CD4-positive, alpha-beta memory T cell (primary cell): ENCODE measurements around the gene NRXN3. TPM values are rescaled to one million over a fixed set of nuclear protein-coding genes. Genes with fewer than 3 reads are reported as not detected.

ENCODE experiments used
- CTCF ChIA-PET: fragments of 350-600 bp; sonication (Branson Sonifier 250); formaldehyde crosslinking; loops from one replicate; lab custom pipeline; 2021; ENCODE audit warnings: inconsistent platforms; ENCODE audit not compliant: partially characterized antibody; lab: Charles Lee
- POLR2A ChIA-PET: fragments of 350-600 bp; sonication (Branson Sonifier 250); formaldehyde crosslinking; loops from one replicate; lab custom pipeline; 2021; ENCODE audit not compliant: partially characterized antibody; lab: Charles Lee
- DNase-seq, 5 donors: peaks; one replicate each; pipeline versions ENCODE4 v3.0.0 to v3.0.0-alpha.2; 2020 to 2022; ENCODE audit warnings: mixed read lengths in 1 of 5
- H3K27ac ChIP-seq: one replicate; pipeline ENCODE4 v1.7.0; 2013; ENCODE audit warnings: low read depth, low read length
- H3K27me3 ChIP-seq: 2 replicates; pipeline ENCODE4 v1.7.0; 2013; ENCODE audit warnings: mild to moderate bottlenecking, low read length, moderate library complexity; ENCODE audit not compliant: insufficient read depth
- H3K36me3 ChIP-seq: 2 replicates; pipeline ENCODE4 v1.7.0; 2013; ENCODE audit warnings: mild to moderate bottlenecking, low read length, moderate library complexity; ENCODE audit not compliant: insufficient read depth
- H3K4me1 ChIP-seq: 2 replicates; pipeline ENCODE4 v1.7.0; 2013; ENCODE audit warnings: mild to moderate bottlenecking, low read length, moderate library complexity; ENCODE audit not compliant: insufficient read depth
- H3K4me3 ChIP-seq, 2 donors: one replicate each; pipeline ENCODE4 v1.7.0; 2013; ENCODE audit warnings: low read length in 2 of 2, mild to moderate bottlenecking in 1 of 2
- H3K9me3 ChIP-seq, 2 donors: one replicate each; pipeline ENCODE4 v1.7.0; 2013; ENCODE audit warnings: low read length in 2 of 2, control low read depth in 1 of 2; ENCODE audit not compliant: control insufficient read depth in 1 of 2
- H3K27ac Mint-ChIP-seq, 7 donors: one replicate each; pipeline ENCODE4 v1.8.0; 2020 to 2021; ENCODE audit warnings: mixed read lengths in 7 of 7, mild to moderate bottlenecking in 6 of 7, inconsistent platforms in 3 of 7, moderate library complexity in 3 of 7
- H3K27me3 Mint-ChIP-seq, 2 donors: one replicate each; pipeline ENCODE4 v1.8.0; 2020 to 2021; ENCODE audit warnings: mixed read lengths in 2 of 2
- H3K36me3 Mint-ChIP-seq, 2 donors: one replicate each; pipeline ENCODE4 v1.8.0; 2020 to 2021; ENCODE audit warnings: mixed read lengths in 2 of 2, inconsistent platforms in 1 of 2, mild to moderate bottlenecking in 1 of 2
- H3K4me1 Mint-ChIP-seq, 4 donors: one replicate each; pipeline ENCODE4 v1.8.0; 2020 to 2021; ENCODE audit warnings: mixed read lengths in 4 of 4, mild to moderate bottlenecking in 1 of 4
- H3K4me3 Mint-ChIP-seq, 8 donors: one replicate each; pipeline ENCODE4 v1.8.0; 2020 to 2021; ENCODE audit warnings: mixed read lengths in 8 of 8, mild to moderate bottlenecking in 7 of 8, moderate library complexity in 6 of 8, inconsistent platforms in 3 of 8
- H3K9me3 Mint-ChIP-seq, 8 donors: one replicate each; pipeline ENCODE4 v1.8.0; 2020 to 2021; ENCODE audit warnings: mixed read lengths in 8 of 8, mild to moderate bottlenecking in 5 of 8, inconsistent platforms in 3 of 8, moderate library complexity in 1 of 8
- intact Hi-C: fragments of 100-400 bp; cut with micrococcal nuclease; formaldehyde crosslinking; loops from one replicate; pipeline ENCODE4 v1.15.1; 2023
- polyA plus RNA-seq, 2 donors: library from polyadenylated mRNA; unstranded; fragments of 300-500 nt; fragmentation: Illumina TruSeq; gene quantifications; one replicate each; pipeline ENCODE4 v1.2.3, GENCODE V29; 2021
- total RNA-seq, 2 experiments: library from RNA; stranded (reverse); gene quantifications; one replicate each; pipeline ENCODE4 v1.2.3, GENCODE V29; 2021

The NRXN3 gene
- total and polyA plus RNA-seq, 4 experiments from 2014 or later, result not detected

DNA sequence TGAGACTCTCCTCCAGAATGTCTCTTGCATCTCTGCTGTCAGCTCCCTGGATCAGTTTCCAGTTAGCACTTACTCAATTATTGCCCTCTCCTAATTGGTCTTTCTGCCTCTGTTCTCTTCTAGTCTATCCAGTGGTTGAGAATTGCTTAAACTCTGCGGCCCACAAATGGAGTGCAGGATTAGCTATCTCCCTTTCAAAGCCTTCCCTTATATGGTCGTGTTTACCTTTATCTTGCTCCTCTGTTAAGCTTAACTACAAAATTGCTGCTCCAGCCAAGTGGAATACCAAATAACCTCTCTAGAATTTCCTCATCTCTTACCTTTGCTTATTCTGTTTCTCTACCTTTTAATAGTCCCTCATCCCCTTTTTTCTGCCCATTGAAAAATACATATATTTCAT lies 132.7 kb downstream of the NRXN3 start:
- intact Hi-C loops, result no loop called here
- H3K4me1 Mint-ChIP-seq, result no peaks in the 10 kb centered on the region
- no peak overlapping the region for H3K4me3 ChIP-seq
- POLR2A ChIA-PET, result no interaction called here
- H3K36me3 Mint-ChIP-seq, result no peaks in the 10 kb centered on the region
- DNase-seq, result no peak
- CTCF ChIA-PET, result no interaction called here
- H3K9me3 Mint-ChIP-seq, result peaks cover 0 to 5% (median 0%) of the 10 kb centered on the region in 8 donors
- H3K4me3 Mint-ChIP-seq, result no peak overlapping the region
- H3K4me1 ChIP-seq, result no peaks in the 10 kb centered on the region
- H3K27ac ChIP-seq, result no peak overlapping the region
- no peaks in the 10 kb centered on the region for H3K27me3 ChIP-seq
- peaks cover 2 to 3% of the 10 kb centered on the region in 2 donors for H3K27me3 Mint-ChIP-seq
- H3K27ac Mint-ChIP-seq, result no peak overlapping the region
- H3K9me3 ChIP-seq, result no peaks in the 10 kb centered on the region
- H3K36me3 ChIP-seq, result no peaks in the 10 kb centered on the region

GRCh38 chr14:78307671-78308070 lies 137.5 kb downstream of the NRXN3 start:
- intact Hi-C loops, result no loop called here
- no peaks in the 10 kb centered on the region for H3K9me3 ChIP-seq
- H3K4me1 Mint-ChIP-seq, result no peaks in the 10 kb centered on the region
- DNase-seq, result no peak
- H3K27me3 Mint-ChIP-seq, result peaks cover 2 to 3% of the 10 kb centered on the region in 2 donors
- CTCF ChIA-PET, result no interaction called here
- no peaks in the 10 kb centered on the region for H3K36me3 ChIP-seq
- no peak overlapping the region for H3K27ac Mint-ChIP-seq
- H3K4me3 Mint-ChIP-seq, result no peak overlapping the region
- no peak overlapping the region for H3K4me3 ChIP-seq
- H3K36me3 Mint-ChIP-seq, result no peaks in the 10 kb centered on the region
- H3K9me3 Mint-ChIP-seq, result peaks cover 0 to 2% (median under 1%) of the 10 kb centered on the region in 8 donors
- H3K27ac ChIP-seq, result no peak overlapping the region
- no peaks in the 10 kb centered on the region for H3K4me1 ChIP-seq
- POLR2A ChIA-PET, result no interaction called here
- H3K27me3 ChIP-seq, result no peaks in the 10 kb centered on the region

DNA sequence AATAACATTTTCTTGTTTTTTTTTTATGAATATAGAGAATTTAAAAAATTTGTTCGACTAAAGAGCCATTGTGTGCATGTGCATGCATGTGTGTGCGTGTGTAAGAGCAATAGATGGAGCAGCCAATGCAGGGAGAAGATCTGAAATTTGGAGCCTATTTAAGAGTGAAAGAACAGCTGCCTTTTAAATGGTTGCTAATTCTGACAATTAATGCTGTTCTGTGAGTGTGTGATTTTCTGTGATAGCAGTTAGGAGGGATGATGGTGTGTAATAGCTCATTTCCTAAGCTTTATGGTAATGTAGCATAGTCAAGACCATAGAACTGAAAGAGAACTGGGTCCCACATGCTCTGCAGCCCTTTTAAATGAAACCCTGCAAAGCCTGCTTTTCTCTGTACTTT lies 137.9 kb downstream of the NRXN3 start:
- Mint-ChIP-seq H3K9me3 (peaks cover 0 to 2% (median under 1%) of the 10 kb centered on the region in 8 donors), H3K27ac (no peak overlapping the region), H3K4me3 (no peak overlapping the region), H3K4me1 (no peaks in the 10 kb centered on the region), H3K27me3 (peaks cover 2 to 3% of the 10 kb centered on the region in 2 donors), H3K36me3 (no peaks in the 10 kb centered on the region)
- Histone ChIP-seq H3K9me3 (no peaks in the 10 kb centered on the region), H3K27me3 (no peaks in the 10 kb centered on the region), H3K27ac (no peak overlapping the region), H3K36me3 (no peaks in the 10 kb centered on the region), H3K4me1 (no peaks in the 10 kb centered on the region), H3K4me3 (no peak overlapping the region)
- intact Hi-C loops, result no loop called here
- POLR2A ChIA-PET, result no interaction called here
- no peak for DNase-seq
- CTCF ChIA-PET, result no interaction called here

DNA sequence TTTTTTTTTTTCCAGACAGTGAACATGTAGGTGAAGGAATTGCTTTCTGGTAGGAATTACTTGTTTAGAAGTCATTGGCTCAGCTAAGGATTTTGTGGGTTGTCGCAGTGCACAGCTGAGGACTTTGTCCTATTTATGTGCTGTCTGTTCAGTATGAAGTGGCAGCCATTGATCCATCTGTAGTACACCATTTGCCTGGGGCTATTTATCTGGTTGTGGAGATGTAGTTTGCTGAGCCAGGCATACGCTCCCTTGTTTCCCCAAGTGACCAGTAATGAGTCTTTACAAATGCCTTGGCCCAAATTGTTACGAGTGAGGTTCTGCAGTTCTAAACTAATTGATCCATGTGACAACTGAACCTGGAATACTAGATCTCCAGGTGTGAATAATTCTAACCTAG lies 140.1 kb downstream of the NRXN3 start:
- no peak for DNase-seq
- H3K27ac Mint-ChIP-seq, result no peak overlapping the region
- no peaks in the 10 kb centered on the region for H3K4me1 Mint-ChIP-seq
- no peak overlapping the region for H3K4me3 Mint-ChIP-seq
- Histone ChIP-seq H3K36me3 (no peaks in the 10 kb centered on the region), H3K4me1 (no peaks in the 10 kb centered on the region), H3K27ac (no peak overlapping the region), H3K4me3 (no peak overlapping the region), H3K9me3 (no peaks in the 10 kb centered on the region), H3K27me3 (no peaks in the 10 kb centered on the region)
- no peaks in the 10 kb centered on the region for H3K27me3 Mint-ChIP-seq
- H3K36me3 Mint-ChIP-seq, result no peaks in the 10 kb centered on the region
- POLR2A ChIA-PET, result no interaction called here
- CTCF ChIA-PET, result no interaction called here
- intact Hi-C loops, result no loop called here
- peaks cover 0 to 4% (median 2%) of the 10 kb centered on the region in 8 donors for H3K9me3 Mint-ChIP-seq

- intact Hi-C loops, result no loop called here
- H3K4me1 Mint-ChIP-seq, result no peaks in the 10 kb centered on the region
Observed at GRCh38 chr14:78313499-78313898, 143.3 kb downstream of the NRXN3 start.

GRCh38 chr14:78314484-78314883 lies 144.3 kb downstream of the NRXN3 start:
- intact Hi-C loops, result no loop called here
- DNase-seq, result no peak
- H3K4me1 Mint-ChIP-seq, result no peaks in the 10 kb centered on the region
- no peak overlapping the region for H3K27ac ChIP-seq
- peaks cover 5 to 8% of the 10 kb centered on the region in 2 donors for H3K27me3 Mint-ChIP-seq
- no peaks in the 10 kb centered on the region for H3K36me3 ChIP-seq
- H3K27me3 ChIP-seq, result no peaks in the 10 kb centered on the region
- no peak overlapping the region for H3K4me3 Mint-ChIP-seq
- peaks cover 0 to 4% (median 3%) of the 10 kb centered on the region in 8 donors for H3K9me3 Mint-ChIP-seq
- no peaks in the 10 kb centered on the region for H3K4me1 ChIP-seq
- no peaks in the 10 kb centered on the region for H3K9me3 ChIP-seq
- ChIA-PET CTCF (no interaction called here), POLR2A (no interaction called here)
- no peak overlapping the region for H3K4me3 ChIP-seq
- no peak overlapping the region for H3K27ac Mint-ChIP-seq
- no peaks in the 10 kb centered on the region for H3K36me3 Mint-ChIP-seq

More at GRCh38 chr14:78313499-78313898, 143.3 kb downstream of the NRXN3 start:
- ChIA-PET CTCF (no interaction called here), POLR2A (no interaction called here)
- no peaks in the 10 kb centered on the region for H3K27me3 ChIP-seq
- H3K36me3 ChIP-seq, result no peaks in the 10 kb centered on the region
- H3K27me3 Mint-ChIP-seq, result peaks cover 5 to 7% of the 10 kb centered on the region in 2 donors
- peaks cover 0 to 4% (median 3%) of the 10 kb centered on the region in 8 donors for H3K9me3 Mint-ChIP-seq
- no peak for DNase-seq
- no peaks in the 10 kb centered on the region for H3K9me3 ChIP-seq
- H3K36me3 Mint-ChIP-seq, result no peaks in the 10 kb centered on the region
- H3K4me3 ChIP-seq, result no peak overlapping the region
- no peaks in the 10 kb centered on the region for H3K4me1 ChIP-seq
- no peak overlapping the region for H3K27ac ChIP-seq
- no peak overlapping the region for H3K4me3 Mint-ChIP-seq
- no peak overlapping the region for H3K27ac Mint-ChIP-seq

DNA sequence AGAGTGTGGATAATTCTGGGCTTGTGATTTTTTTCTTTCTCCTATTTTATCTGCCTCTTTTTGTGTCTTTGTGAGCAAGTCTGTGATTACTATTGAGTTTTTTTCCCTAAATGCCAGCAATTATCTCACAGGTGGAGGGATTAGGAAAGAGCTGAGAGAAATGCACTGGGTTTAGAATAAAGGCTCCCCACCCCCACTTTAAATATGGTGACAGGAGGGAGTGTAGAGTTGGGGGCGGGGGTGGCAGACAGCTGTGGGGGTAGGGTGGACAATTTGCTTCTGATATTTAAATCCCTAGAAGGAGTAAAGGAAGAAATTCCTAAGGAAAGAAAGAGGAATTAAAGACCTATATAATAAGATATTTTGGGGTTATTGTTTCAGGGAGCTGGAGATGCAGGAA lies 145.9 kb downstream of the NRXN3 start:
- Mint-ChIP-seq H3K4me3 (no peak overlapping the region), H3K36me3 (no peaks in the 10 kb centered on the region), H3K4me1 (no peaks in the 10 kb centered on the region), H3K9me3 (peaks cover 0 to 4% (median 3%) of the 10 kb centered on the region in 8 donors), H3K27ac (no peak overlapping the region), H3K27me3 (peaks cover 5 to 10% of the 10 kb centered on the region in 2 donors)
- Histone ChIP-seq H3K4me1 (no peaks in the 10 kb centered on the region), H3K27ac (no peak overlapping the region), H3K4me3 (no peak overlapping the region), H3K27me3 (no peaks in the 10 kb centered on the region), H3K36me3 (no peaks in the 10 kb centered on the region), H3K9me3 (no peaks in the 10 kb centered on the region)
- no peak for DNase-seq
- intact Hi-C loops, result no loop called here
- POLR2A ChIA-PET, result no interaction called here
- CTCF ChIA-PET, result no interaction called here

GRCh38 chr14:78316786-78317185 lies 146.6 kb downstream of the NRXN3 start:
- no peaks in the 10 kb centered on the region for H3K4me1 ChIP-seq
- H3K36me3 ChIP-seq, result no peaks in the 10 kb centered on the region
- H3K9me3 Mint-ChIP-seq, result peaks cover 0 to 4% (median 3%) of the 10 kb centered on the region in 8 donors
- no peaks in the 10 kb centered on the region for H3K36me3 Mint-ChIP-seq
- H3K4me1 Mint-ChIP-seq, result no peaks in the 10 kb centered on the region
- no peak for DNase-seq
- no peaks in the 10 kb centered on the region for H3K27me3 ChIP-seq
- intact Hi-C loops, result no loop called here
- POLR2A ChIA-PET, result no interaction called here
- no peaks in the 10 kb centered on the region for H3K9me3 ChIP-seq
- no peak overlapping the region for H3K4me3 ChIP-seq
- no peak overlapping the region for H3K27ac Mint-ChIP-seq
- CTCF ChIA-PET, result no interaction called here
- no peak overlapping the region for H3K27ac ChIP-seq
- H3K27me3 Mint-ChIP-seq, result peaks cover 6 to 10% of the 10 kb centered on the region in 2 donors
- H3K4me3 Mint-ChIP-seq, result no peak overlapping the region
